ENCODE results near the gene IFNK.

IFNK gene

GRCh38 chr9:27523141-27523540 is 949 bp upstream of the IFNK start:
- H3K27me3 ChIP-seq (ENCODE audit: insufficient read depth, insufficient read length) = peaks cover 9% of the 10 kb centered on the region
- peak; percentile 16 for DNase-seq (ENCODE audit: low read depth, low spot score)
- no peak overlapping the region for H3K9ac ChIP-seq (ENCODE audit: insufficient read length, low read depth)
- TF ChIP-seq ZNF274 (IDR thresholded peaks at IDR 0.05; ENCODE audit: low read depth, low read length) (no peak), YY1 (IDR thresholded peaks at IDR 0.05; ENCODE audit: insufficient read depth, insufficient read length) (no peak), SUZ12 (IDR thresholded peaks at IDR 0.05; ENCODE audit: extremely low read depth, insufficient read depth, insufficient read length) (no peak)
- no peaks in the 10 kb centered on the region for H3K36me3 ChIP-seq (ENCODE audit: insufficient read depth, insufficient read length, low read length)
- H3K4me1 ChIP-seq (ENCODE audit: insufficient read depth, insufficient read length) = no peaks in the 10 kb centered on the region
- no peaks in the 10 kb centered on the region for H3K9me3 ChIP-seq (ENCODE audit: insufficient read depth, low read length)
- H3K4me3 ChIP-seq (ENCODE audit: insufficient read length, low read depth) = no peak overlapping the region

DNA sequence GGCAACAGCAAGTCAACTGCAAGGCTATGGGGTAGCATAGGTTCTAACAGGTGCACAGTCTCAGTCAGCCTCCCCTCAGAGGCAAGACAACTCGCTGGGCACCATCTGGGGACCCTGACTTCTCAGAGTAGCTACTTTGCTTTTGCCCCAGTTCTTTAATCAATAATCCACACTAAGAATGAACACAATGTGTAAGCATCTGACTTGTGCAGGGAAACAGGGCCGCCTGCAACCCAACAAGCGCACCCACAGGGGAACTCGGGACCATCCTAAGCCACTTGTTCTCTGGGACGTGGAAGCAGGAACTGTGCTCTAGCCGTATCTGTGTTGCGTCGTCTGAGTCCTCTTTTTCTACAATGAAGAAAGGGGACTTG is 3.6 kb downstream of the IFNK start:
- DNase-seq (ENCODE audit: low read depth, low spot score) = no peak
- TF ChIP-seq SUZ12 (IDR thresholded peaks at IDR 0.05; ENCODE audit: extremely low read depth, insufficient read depth, insufficient read length) (no peak), YY1 (IDR thresholded peaks at IDR 0.05; ENCODE audit: insufficient read depth, insufficient read length) (no peak), ZNF274 (IDR thresholded peaks at IDR 0.05; ENCODE audit: low read depth, low read length) (no peak)
- H3K9ac ChIP-seq (ENCODE audit: insufficient read length, low read depth) = peak overlapping the region; percentile 44
- no peaks in the 10 kb centered on the region for H3K9me3 ChIP-seq (ENCODE audit: insufficient read depth, low read length)
- no peaks in the 10 kb centered on the region for H3K36me3 ChIP-seq (ENCODE audit: insufficient read depth, insufficient read length, low read length)
- peak overlapping the region; percentile 89 for H3K4me3 ChIP-seq (ENCODE audit: insufficient read length, low read depth)
- no peaks in the 10 kb centered on the region for H3K4me1 ChIP-seq (ENCODE audit: insufficient read depth, insufficient read length)
- peaks cover 9% of the 10 kb centered on the region for H3K27me3 ChIP-seq (ENCODE audit: insufficient read depth, insufficient read length)

GRCh38 chr9:27528076-27528885 is 4.2 kb downstream of the IFNK start:
- peak overlapping the region; percentile 89 for H3K4me3 ChIP-seq (ENCODE audit: insufficient read length, low read depth)
- peak overlapping the region; percentile 88 for H3K9ac ChIP-seq (ENCODE audit: insufficient read length, low read depth)
- no peaks in the 10 kb centered on the region for H3K9me3 ChIP-seq (ENCODE audit: insufficient read depth, low read length)
- no peaks in the 10 kb centered on the region for H3K4me1 ChIP-seq (ENCODE audit: insufficient read depth, insufficient read length)
- peaks cover 9% of the 10 kb centered on the region for H3K27me3 ChIP-seq (ENCODE audit: insufficient read depth, insufficient read length)
- TF ChIP-seq SUZ12 (IDR thresholded peaks at IDR 0.05; ENCODE audit: extremely low read depth, insufficient read depth, insufficient read length) = no peak
- no peaks in the 10 kb centered on the region for H3K36me3 ChIP-seq (ENCODE audit: insufficient read depth, insufficient read length, low read length)
- peak; percentile 76 for DNase-seq (ENCODE audit: low read depth, low spot score)

DNA sequence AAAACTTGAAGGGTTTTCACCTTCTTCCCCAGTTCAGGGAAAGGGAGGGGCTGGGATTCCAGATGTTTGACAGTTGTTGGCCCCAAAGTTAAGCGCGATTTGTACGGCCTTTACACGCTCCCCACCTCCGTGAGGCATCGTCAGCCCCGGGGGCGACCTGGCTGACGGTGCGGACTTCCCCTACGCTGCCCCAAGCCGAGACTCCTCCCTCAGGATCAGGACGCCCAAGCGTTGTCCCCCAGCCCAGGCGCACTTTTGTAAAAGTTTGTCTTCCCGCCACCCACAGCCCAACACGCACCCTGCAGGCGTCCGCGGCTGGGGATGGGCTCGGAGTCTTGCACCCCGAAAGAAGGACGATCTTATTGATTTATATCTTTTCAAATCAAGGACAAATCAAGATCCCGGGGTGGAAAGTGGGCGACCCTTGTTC is 4.8 kb downstream of the IFNK start:
- Histone ChIP-seq H3K9ac (ENCODE audit: insufficient read length, low read depth) (peak overlapping the region; percentile 88), H3K36me3 (ENCODE audit: insufficient read depth, insufficient read length, low read length) (no peaks in the 10 kb centered on the region), H3K4me3 (ENCODE audit: insufficient read length, low read depth) (peak overlapping the region; percentile 89), H3K9me3 (ENCODE audit: insufficient read depth, low read length) (no peaks in the 10 kb centered on the region), H3K27me3 (ENCODE audit: insufficient read depth, insufficient read length) (peaks cover 9% of the 10 kb centered on the region), H3K4me1 (ENCODE audit: insufficient read depth, insufficient read length) (no peaks in the 10 kb centered on the region)
- DNase-seq (ENCODE audit: low read depth, low spot score) = peak; percentile 40
- TF ChIP-seq YY1 (IDR thresholded peaks at IDR 0.05; ENCODE audit: insufficient read depth, insufficient read length) (no peak), ZNF274 (IDR thresholded peaks at IDR 0.05; ENCODE audit: low read depth, low read length) (no peak), SUZ12 (IDR thresholded peaks at IDR 0.05; ENCODE audit: extremely low read depth, insufficient read depth, insufficient read length) (no peak)

GRCh38 chr9:27529316-27530278 is 5.5 kb downstream of the IFNK start, which contains the start of gene MOB3B:
Gene MOB3B, minus strand, starts transcription at chr9:27529814. Its CDS starts 74,264 bp downstream, at chr9:27455550.
- DNase-seq (ENCODE audit: low read depth, low spot score) = peak; percentile 66
- Histone ChIP-seq H3K4me3 (ENCODE audit: insufficient read length, low read depth) (peak within 1 kb of the TSS; percentile 89), H3K36me3 (ENCODE audit: insufficient read depth, insufficient read length, low read length) (no peaks in the 10 kb centered on the region), H3K4me1 (ENCODE audit: insufficient read depth, insufficient read length) (no peaks in the 10 kb centered on the region), H3K27me3 (ENCODE audit: insufficient read depth, insufficient read length) (peaks cover 9% of the 10 kb centered on the region), H3K9ac (ENCODE audit: insufficient read length, low read depth) (peak within 1 kb of the TSS; percentile 88), H3K9me3 (ENCODE audit: insufficient read depth, low read length) (no peaks in the 10 kb centered on the region)
- no peak for TF ChIP-seq ZNF274 (IDR thresholded peaks at IDR 0.05; ENCODE audit: low read depth, low read length)

GRCh38 chr9:27530915-27531755 is 7.0 kb downstream of the IFNK start:
- Histone ChIP-seq H3K36me3 (ENCODE audit: insufficient read depth, insufficient read length, low read length) (no peaks in the 10 kb centered on the region), H3K9ac (ENCODE audit: insufficient read length, low read depth) (no peak overlapping the region), H3K9me3 (ENCODE audit: insufficient read depth, low read length) (no peaks in the 10 kb centered on the region), H3K4me1 (ENCODE audit: insufficient read depth, insufficient read length) (peaks cover 3% of the 10 kb centered on the region), H3K27me3 (ENCODE audit: insufficient read depth, insufficient read length) (peaks cover 9% of the 10 kb centered on the region), H3K4me3 (ENCODE audit: insufficient read length, low read depth) (no peak overlapping the region)
- no peak for DNase-seq (ENCODE audit: low read depth, low spot score)
- TF ChIP-seq YY1 (IDR thresholded peaks at IDR 0.05; ENCODE audit: insufficient read depth, insufficient read length) (no peak), ZNF274 (IDR thresholded peaks at IDR 0.05; ENCODE audit: low read depth, low read length) (no peak), SUZ12 (IDR thresholded peaks at IDR 0.05; ENCODE audit: extremely low read depth, insufficient read depth, insufficient read length) (no peak)

Data from NT2/D1 (cell line).